T-helper 22 cell (primary cell): ENCODE measurements around the gene HYI.
"Not testable (repeated sequence)": the region's sequence is repeated elsewhere in the genome, so short reads cannot be mapped to it uniquely, and the experiment has no call there.

ENCODE experiments used
- DNase-seq: peaks from one replicate; pipeline ENCODE4 v3.0.0-alpha.2; 2020; ENCODE audit warnings: low read depth

The HYI gene

GRCh38 chr1:43427524-43427923 is 26.2 kb downstream of the HYI start:
- no peak for DNase-seq

DNA sequence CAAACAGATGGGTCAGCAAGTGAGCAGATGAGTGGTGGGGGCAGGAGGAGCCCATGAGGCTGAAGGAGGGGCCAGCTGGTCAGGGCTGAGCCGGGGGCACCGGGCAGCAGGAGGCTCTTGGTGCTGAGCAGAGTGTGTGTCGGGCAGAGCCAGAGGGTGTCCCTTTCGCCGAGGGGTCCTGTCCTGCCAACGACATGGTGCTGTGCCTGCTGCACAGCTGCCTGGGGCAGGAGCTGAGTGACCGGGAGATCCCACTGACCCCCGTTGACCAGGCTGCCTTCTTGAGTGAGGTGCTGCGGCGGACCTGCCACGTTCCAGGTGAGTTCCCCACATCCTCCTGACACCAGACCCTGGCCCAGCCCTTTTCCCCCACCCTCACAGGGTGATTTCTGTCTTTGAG is 27.5 kb downstream of the HYI start:
- no peak for DNase-seq

DNA sequence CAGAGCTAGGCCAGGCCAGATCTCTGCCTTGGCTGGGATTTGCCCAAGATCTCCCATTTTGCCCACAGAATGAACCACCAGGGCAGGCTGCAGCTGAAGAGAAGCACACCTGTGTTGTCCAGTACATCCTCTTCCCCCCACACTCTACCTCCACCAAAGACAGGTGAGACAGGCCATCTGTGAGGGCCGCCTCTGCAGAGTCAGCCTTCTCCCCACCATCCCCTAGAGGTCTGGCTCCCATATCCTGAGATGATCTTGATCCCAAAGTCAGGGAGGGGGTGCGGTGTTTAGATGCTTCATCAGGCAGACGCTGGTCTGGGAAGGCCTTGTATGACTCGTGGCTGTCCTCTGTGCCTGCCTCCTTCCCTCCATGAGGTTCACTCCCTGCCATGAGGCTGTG is 28.7 kb downstream of the HYI start:
- no peak for DNase-seq

- no peak for DNase-seq
These were observed 29.8 kb downstream of the HYI start for GRCh38 chr1:43423672-43424550.

- DNase-seq, result no peak
These were observed 30.6 kb downstream of the HYI start for GRCh38 chr1:43422995-43423671.

DNA sequence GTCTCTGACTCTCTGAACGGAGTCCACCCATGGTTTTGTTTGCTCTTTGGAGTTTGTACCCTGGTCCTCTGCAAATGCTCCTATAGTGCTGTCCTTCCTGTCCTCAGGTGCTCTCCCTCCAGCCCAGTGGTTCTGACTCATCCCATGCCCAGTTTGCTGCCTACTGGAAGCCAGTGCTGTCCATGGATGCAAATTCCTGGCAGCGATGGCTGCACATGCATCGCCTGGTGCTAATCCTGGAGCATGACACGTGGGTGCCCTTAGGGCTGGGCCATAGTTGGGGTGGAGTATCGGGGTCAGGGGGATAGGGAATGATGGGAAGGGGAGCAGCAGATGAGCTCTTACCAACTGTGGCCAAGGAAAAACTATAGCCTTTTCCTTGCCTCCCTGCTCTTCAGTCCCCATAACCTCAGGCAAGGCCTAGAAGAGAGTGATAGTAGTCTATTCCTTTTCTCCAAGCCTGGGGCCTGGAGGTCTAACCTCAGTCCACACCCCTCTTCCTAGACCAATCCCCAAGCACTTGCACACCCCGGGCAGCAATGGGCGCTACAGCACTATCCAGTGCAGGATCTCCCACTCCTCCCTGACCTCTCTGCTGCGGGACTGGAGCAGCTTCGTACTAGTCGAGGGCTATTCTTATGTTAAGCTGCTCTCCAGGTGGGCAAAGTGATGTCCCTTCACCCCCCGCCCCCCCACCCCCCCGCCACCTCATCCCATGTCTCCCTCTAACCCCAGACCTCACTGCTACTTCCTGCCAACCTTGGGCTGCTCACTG is 31.6 kb downstream of the HYI start:
- no peak for DNase-seq

DNA sequence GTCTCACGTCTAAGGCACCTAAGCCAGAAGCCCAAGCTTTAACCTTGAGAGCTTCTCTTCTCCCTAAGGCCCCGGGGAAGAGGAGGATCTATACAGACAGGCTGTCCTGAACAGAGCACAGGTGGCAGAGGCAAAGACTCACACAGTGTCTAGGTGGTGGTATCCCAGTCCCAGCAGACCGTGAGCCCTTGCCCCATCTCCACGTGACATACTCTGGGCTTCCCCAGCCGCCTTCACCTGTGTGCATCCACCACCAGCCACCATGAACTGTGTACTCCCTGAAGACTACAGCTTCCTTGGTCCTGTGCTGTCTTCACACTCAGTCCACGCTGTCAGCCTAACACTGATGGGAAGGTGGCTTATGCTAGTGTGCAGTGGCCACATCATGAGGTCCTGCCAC is 32.3 kb downstream of the HYI start:
- no peak for DNase-seq

DNA sequence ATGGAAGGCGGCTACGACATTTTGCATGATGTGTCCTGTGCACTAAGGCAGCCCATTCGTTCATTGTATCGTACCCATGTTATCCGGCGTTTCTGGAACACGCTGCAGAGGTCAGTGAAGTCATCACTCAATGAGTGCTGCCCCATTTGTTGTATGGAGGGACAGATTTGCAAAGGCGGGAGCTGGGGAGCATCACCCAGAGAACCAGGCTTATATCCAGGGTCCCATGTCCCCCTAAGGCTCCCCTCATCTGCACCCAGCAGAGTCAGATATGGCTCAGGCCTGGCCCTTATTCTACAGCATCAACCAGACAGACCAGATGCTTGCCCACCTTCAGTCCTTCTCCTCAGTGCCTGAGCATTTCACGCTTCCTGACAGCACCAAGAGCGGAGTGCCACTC is 32.9 kb downstream of the HYI start:
- no peak for DNase-seq

GRCh38 chr1:43419627-43420425 is 33.9 kb downstream of the HYI start:
- no peak for DNase-seq

- DNase-seq, result no peak
These were observed 34.9 kb downstream of the HYI start for GRCh38 chr1:43418858-43419257.

DNA sequence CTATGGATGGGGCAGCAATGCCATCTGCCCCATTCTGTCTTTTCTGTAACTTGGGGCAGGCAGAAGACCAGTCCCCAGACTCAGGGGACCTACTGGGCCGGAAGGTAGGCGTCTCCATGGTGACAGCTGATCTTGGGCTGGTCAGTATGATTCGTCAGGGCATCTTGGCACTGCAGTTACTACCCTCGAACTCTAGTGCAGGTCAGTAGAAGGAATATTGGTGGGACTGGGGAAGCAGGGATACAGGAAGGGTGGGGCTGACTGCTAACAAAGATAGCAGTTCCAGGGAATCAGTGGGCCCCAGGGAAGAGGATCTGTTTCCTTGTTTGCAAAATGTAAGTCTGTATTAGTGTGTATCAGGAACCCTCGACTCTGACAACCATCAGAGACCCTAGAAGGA is 37.8 kb downstream of the HYI start:
- no peak for DNase-seq

- DNase-seq, result peak; percentile 21
These were observed 39.0 kb downstream of the HYI start for GRCh38 chr1:43414634-43415223.

GRCh38 chr1:43413426-43413825 is 40.3 kb downstream of the HYI start:
- not testable (repeated sequence) for DNase-seq

- DNase-seq, result no peak
These were observed 43.2 kb downstream of the HYI start for GRCh38 chr1:43410571-43410970.

- no peak for DNase-seq
These were observed 47.9 kb downstream of the HYI start for GRCh38 chr1:43405876-43406234.

GRCh38 chr1:43405219-43405875 is 48.4 kb downstream of the HYI start:
- no peak for DNase-seq

DNA sequence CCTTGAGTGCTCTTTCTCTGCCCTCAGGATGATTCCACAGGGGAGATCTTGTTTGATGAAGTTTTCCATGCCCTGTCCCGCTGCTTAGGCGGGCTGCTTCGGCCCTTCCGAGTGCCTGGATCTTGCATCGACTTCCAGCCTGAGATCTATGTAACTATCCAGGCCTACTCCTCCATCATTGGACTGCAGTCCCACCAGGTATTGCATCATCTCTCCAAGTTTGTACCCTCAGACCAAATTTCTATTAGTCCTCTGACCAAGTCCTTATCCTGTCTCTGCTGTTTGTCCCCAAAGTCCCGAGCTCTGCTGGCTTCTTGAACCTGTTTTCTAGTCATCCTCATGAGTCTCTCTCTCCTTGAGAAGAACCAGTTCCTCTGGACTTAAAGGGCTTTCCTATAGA is 49.4 kb downstream of the HYI start:
- no peak for DNase-seq

DNA sequence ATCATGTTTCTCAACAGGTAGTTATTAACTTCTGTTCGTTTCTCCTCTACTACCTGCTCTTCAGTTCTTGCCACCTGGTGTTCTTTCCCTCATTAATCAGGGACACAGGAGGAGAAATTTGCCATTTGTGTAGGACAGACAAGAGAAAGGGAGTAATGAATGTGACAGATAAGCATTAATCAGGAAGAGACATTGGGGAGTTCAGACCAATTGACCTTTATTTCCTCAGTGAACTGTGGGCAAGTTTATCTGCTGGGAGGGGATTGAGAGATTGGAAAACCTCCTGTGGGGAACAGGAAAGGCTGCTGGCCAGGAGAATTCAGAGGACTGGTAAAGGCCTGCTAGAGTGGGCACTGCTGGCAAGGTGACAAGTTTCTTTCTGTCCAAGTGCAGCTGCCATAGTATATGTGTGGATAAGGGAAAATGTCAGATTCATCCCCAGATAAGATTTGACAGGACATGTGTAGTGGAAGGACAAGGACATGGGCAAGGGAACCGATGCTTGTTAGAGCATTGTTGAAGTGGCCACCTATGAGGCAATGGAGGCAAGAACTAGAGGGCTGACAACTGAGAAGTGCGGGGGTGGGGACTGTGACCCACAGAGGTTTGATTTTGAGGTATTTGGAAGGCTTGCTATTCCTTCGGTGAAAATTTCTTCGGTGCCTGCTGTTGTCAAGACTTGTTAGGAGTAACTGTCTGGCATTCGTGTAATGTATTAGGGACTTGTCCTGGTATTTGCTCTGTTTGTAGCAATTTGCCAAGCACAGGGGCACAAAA is 51.5 kb downstream of the HYI start:
- DNase-seq, result no peak
